GM12878 (cell line): ENCODE results near the gene PCGF1. TPM values are rescaled to one million over a fixed set of nuclear protein-coding genes. Genes with fewer than 3 reads are reported as not detected.

ENCODE experiments used
- ATAC-seq: fragments of 200-7000 bp; cut with Tn5 transposase; 3 replicates; pipeline ENCODE4 v1.9.1; 2020; ENCODE audit warnings: mild to moderate bottlenecking, moderate library complexity
- BruUV-seq: library from RNA; stranded (reverse); fragments of 400-500 nt; replicated peaks from 2 replicates; lab custom pipeline; 2021; lab: Mats Ljungman, UMichigan
- CTCF ChIA-PET: fragments of 300-600 bp; sonication (Branson Sonifier 250); formaldehyde crosslinking; extraction: SDS; loops from one replicate; lab custom pipeline; 2021; ENCODE audit warnings: inconsistent platforms; lab: Yijun Ruan, JAX
- POLR2A ChIA-PET: fragments of 350-600 bp; formaldehyde crosslinking; extraction: SDS; loops from one replicate; lab custom pipeline; 2021; ENCODE audit warnings: inconsistent platforms; lab: Charles Lee
- RAD21 ChIA-PET: fragments of 300-600 bp; sonication (Branson Sonifier 250); formaldehyde crosslinking; loops from one replicate; lab custom pipeline; 2023; ENCODE audit warnings: antibody characterized with exemption; ENCODE audit not compliant: unreplicated experiment; lab: Charles Lee
- SMC1A ChIA-PET: fragments of 300-600 bp; sonication (Branson Sonifier 250); formaldehyde crosslinking; loops from one replicate; lab custom pipeline; 2023; ENCODE audit not compliant: unreplicated experiment, uncharacterized antibody; lab: Charles Lee
- DNase-seq: peaks from one replicate; pipeline ENCODE4 v3.0.0-alpha.2; 2011; ENCODE audit warnings: low read depth, low spot score
- FAIRE-seq: peaks from 3 replicates; lab custom pipeline; 2011; peaks lifted over from hg19 to GRCh38; lab: Jason Lieb, UNC
- H2AFZ ChIP-seq: 2 replicates; pipeline ENCODE4 v1.6.0; 2011; ENCODE audit warnings: low read depth, low read length, control low read depth; ENCODE audit not compliant: control insufficient read depth
- H3K27ac ChIP-seq: 2 replicates; pipeline ENCODE4 v1.5.1; 2011; ENCODE audit warnings: control low read depth; ENCODE audit not compliant: control insufficient read depth, insufficient read depth
- H3K27me3 ChIP-seq, 2 experiments: replicated peaks in 1 of 2; 2 replicates each; pipeline versions ENCODE4 v1.6.0 to v1.6.1; 2011; ENCODE audit warnings: low read length in 1 of 2; ENCODE audit not compliant: control insufficient read depth in 2 of 2, insufficient read depth in 2 of 2
- H3K36me3 ChIP-seq, 2 experiments: 2 replicates each; pipeline ENCODE4 v1.5.1; 2011; ENCODE audit warnings: low read length in 1 of 2; ENCODE audit not compliant: control insufficient read depth in 2 of 2, insufficient read depth in 2 of 2
- H3K4me1 ChIP-seq: 2 replicates; pipeline ENCODE4 v1.6.1; 2011; ENCODE audit warnings: mild to moderate bottlenecking, low read length, moderate library complexity, mixed read lengths; ENCODE audit not compliant: control insufficient read depth, insufficient read depth
- H3K4me2 ChIP-seq: 2 replicates; pipeline ENCODE4 v1.6.0; 2011; ENCODE audit warnings: control low read depth; ENCODE audit not compliant: control insufficient read depth, insufficient read depth
- H3K4me3 ChIP-seq: fragments of 200-600 bp; sonication (generic); 2 replicates; pipeline ENCODE4 v1.5.1; 2016
- H3K79me2 ChIP-seq: 2 replicates; pipeline ENCODE4 v1.6.0; 2011; ENCODE audit warnings: low read length; ENCODE audit not compliant: control insufficient read depth, insufficient read depth
- H3K9ac ChIP-seq: 2 replicates; pipeline ENCODE4 v1.8.0; 2011; ENCODE audit warnings: low read length, control low read depth, mixed read lengths; ENCODE audit not compliant: control insufficient read depth, insufficient read depth
- H3K9me3 ChIP-seq: replicated peaks from 3 replicates; pipeline ENCODE4 v1.5.1; 2011; ENCODE audit warnings: mild to moderate bottlenecking, low read length; ENCODE audit not compliant: control insufficient read depth, insufficient read depth
- H4K20me1 ChIP-seq: 2 replicates; pipeline ENCODE4 v1.6.0; 2011; ENCODE audit not compliant: control insufficient read depth, insufficient read depth
- POLR2AphosphoS2 ChIP-seq: IDR thresholded peaks from 2 replicates; pipeline ENCODE4 v1.6.1; 2011; ENCODE audit warnings: low read depth, mild to moderate bottlenecking, low read length, improper control_type of control experiment, moderate library complexity
- WGBS: methylation state at CpG from one replicate; pipeline ENCODE4 v1.1.6; 2016; ENCODE audit warnings: low lambda C conversion rate; ENCODE audit not compliant: insufficient replicate concordance, insufficient coverage; ENCODE audit errors: missing lambda C conversion rate; 5-methylcytosine and 5-hydroxymethylcytosine counted together
- in situ Hi-C: fragments of 300-500 bp; cut with MboI; formaldehyde crosslinking; loops from 9 replicates; pipeline ENCODE4 v1.14.3; 2018; ENCODE audit warnings: mixed read lengths
- intact Hi-C: fragments of 100-400 bp; cut with micrococcal nuclease; formaldehyde crosslinking; loops from one replicate; pipeline ENCODE4 v1.14.2; 2022; ENCODE audit not compliant: unreplicated experiment
- polyA plus RNA-seq, 11 experiments: library from polyadenylated mRNA; depleted of rRNA in 4 of 11; unstranded in 6 of 11; stranded (reverse) in 5 of 11; fragments of >200 nt; fragmentation: Nextera tagmentation in 4 of 11; fragmentation: Illumina TruSeq in 1 of 11; extraction: Ambion mirVana in 4 of 11; extraction: Trizol in 1 of 11; gene quantifications; 1 replicate in 1 of 11; 2 replicates in 10 of 11; pipeline versions ENCODE4 v1.2.1 to v1.2.3, GENCODE V29; 2011 to 2016; ENCODE audit warnings: inconsistent platforms in 2 of 11, missing spikeins in 2 of 11, low read depth in 1 of 11
- total RNA-seq, 4 experiments: library from RNA; depleted of rRNA in 3 of 4; stranded (reverse); fragments of >200 nt in 3 of 4; fragmentation: Illumina TruSeq in 1 of 4; extraction: Trizol in 1 of 4; gene quantifications; 2 replicates each; pipeline versions ENCODE4 v1.2.1 to v1.2.3, GENCODE V29; 2013 to 2021
- TF ChIP-seq, protein P1 (sequence below): fragments of 450-650 bp; IDR thresholded peaks from 2 replicates; pipeline ENCODE4 v1.6.1; 2017; ENCODE audit warnings: mild to moderate bottlenecking, moderate library complexity

Gene PCGF1
- total and polyA plus RNA-seq, 10 of the 15 experiments (the other 5 are each of a cell fraction or from before 2014, with no cell fraction given), result 23.1 to 50.8 (median 27.4) TPM

DNA sequence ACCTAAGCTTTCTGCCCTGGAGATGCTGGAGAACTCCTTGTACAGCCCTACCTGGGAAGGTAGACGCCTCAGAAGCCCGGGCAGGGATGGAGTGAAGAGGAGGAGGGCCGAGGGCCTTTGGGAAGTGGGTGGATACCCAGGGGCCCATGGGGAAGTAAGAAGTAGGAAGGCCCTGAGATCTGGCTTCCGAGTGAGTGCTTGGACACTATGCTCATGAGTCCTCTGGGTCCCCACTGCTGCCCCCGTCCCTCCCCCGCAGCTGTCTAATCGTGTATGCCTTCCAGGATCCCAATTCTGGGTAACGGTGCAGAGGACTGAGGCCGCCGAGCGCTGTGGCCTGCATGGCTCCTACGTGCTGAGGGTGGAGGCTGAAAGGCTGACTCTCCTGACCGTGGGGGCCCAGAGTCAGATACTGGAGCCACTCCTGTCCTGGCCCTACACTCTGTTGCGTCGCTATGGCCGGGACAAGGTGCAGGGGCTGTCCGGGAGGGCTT lies 48.2 kb upstream of the PCGF1 start:
- no peak for DNase-seq
- WGBS, result 37% methylated on average over 16 of the region's 17 CpGs
- no peak for FAIRE-seq
- Histone ChIP-seq H4K20me1 (no peaks in the 10 kb centered on the region), H3K79me2 (peaks cover 60% of the 10 kb centered on the region), H3K4me3 (peak overlapping the region; percentile 95), H3K4me2 (peak overlapping the region; percentile 91), H3K27ac (peak overlapping the region; percentile 93), H3K36me3 (peaks cover 1 to 11% of the 10 kb centered on the region in 2 experiments; a peak in 2 of 4 replicates), H2AFZ (no peak overlapping the region), H3K27me3 (no peaks in the 10 kb centered on the region), H3K9ac (peak overlapping the region; percentile 96), H3K9me3 (no peaks in the 10 kb centered on the region; the same call in 2 of the 3 replicates), H3K4me1 (peaks cover 22% of the 10 kb centered on the region)
- TF ChIP-seq, protein P1, sequence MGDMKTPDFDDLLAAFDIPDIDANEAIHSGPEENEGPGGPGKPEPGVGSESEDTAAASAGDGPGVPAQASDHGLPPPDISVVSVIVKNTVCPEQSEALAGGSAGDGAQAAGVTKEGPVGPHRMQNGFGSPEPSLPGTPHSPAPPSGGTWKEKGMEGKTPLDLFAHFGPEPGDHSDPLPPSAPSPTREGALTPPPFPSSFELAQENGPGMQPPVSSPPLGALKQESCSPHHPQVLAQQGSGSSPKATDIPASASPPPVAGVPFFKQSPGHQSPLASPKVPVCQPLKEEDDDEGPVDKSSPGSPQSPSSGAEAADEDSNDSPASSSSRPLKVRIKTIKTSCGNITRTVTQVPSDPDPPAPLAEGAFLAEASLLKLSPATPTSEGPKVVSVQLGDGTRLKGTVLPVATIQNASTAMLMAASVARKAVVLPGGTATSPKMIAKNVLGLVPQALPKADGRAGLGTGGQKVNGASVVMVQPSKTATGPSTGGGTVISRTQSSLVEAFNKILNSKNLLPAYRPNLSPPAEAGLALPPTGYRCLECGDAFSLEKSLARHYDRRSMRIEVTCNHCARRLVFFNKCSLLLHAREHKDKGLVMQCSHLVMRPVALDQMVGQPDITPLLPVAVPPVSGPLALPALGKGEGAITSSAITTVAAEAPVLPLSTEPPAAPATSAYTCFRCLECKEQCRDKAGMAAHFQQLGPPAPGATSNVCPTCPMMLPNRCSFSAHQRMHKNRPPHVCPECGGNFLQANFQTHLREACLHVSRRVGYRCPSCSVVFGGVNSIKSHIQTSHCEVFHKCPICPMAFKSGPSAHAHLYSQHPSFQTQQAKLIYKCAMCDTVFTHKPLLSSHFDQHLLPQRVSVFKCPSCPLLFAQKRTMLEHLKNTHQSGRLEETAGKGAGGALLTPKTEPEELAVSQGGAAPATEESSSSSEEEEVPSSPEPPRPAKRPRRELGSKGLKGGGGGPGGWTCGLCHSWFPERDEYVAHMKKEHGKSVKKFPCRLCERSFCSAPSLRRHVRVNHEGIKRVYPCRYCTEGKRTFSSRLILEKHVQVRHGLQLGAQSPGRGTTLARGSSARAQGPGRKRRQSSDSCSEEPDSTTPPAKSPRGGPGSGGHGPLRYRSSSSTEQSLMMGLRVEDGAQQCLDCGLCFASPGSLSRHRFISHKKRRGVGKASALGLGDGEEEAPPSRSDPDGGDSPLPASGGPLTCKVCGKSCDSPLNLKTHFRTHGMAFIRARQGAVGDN, result no peak
- 0 out of 2 replicates have a peak, but pooled peaks have one; percentile 1 for TF ChIP-seq POLR2AphosphoS2
- POLR2A ChIA-PET, result interaction anchor here (0.5 to 17.8 kb wide), 3 partner anchors 16 to 173 kb away, joined by 4 to 441 read pairs (median 4); no protein-coding TSS in a partner anchor
- CTCF ChIA-PET, result interaction anchor here (1.1 to 8.5 kb wide), 7 partner anchors 9 to 30 kb away, joined by 3 to 115 read pairs (median 6); no protein-coding TSS in a partner anchor
- BruUV-seq, result no TSS peak
- no peak for ATAC-seq
- SMC1A ChIA-PET, result interaction anchor here (0.9 to 4.8 kb wide), 9 partner anchors 11 to 47 kb away, joined by 3 to 42 read pairs (median 4); partner anchors contain the start of genes AUP1 and HTRA2
- RAD21 ChIA-PET, result interaction anchor here (0.8 to 6.5 kb wide), 3 partner anchors 15 to 116 kb away, joined by 3 to 96 read pairs (median 5); no protein-coding TSS in a partner anchor
- intact Hi-C loops (loop anchor here (2.0 kb wide), 1 partner anchor 15 kb away; no protein-coding TSS in a partner anchor), in situ Hi-C loops (no loop called here)
